Measurements from ENCODE around the gene SLC12A4. TPM values are rescaled to one million over a fixed set of nuclear protein-coding genes. Genes with fewer than 3 reads are reported as not detected.

The SLC12A4 gene
- total and polyA plus RNA-seq, 2 of the 13 experiments (the other 11 are each of a cell fraction or from before 2014, with no cell fraction given), result 65.1 to 84.3 TPM

GRCh38 chr16:67969254-67970039 is 1.0 kb upstream of the SLC12A4 start (continued):
- no peak for TF ChIP-seq SKI (IDR thresholded peaks at IDR 0.05; ENCODE audit: partially characterized antibody)
- TF ChIP-seq ZNF589 (CRISPR knock-in tag; conservative IDR thresholded peaks at IDR 0.05), result no peak
- 0 out of 2 replicates have a peak, but pooled peaks have one; percentile 12 for TF ChIP-seq ZSCAN5A (CRISPR knock-in tag; IDR thresholded peaks at IDR 0.05; ENCODE audit: borderline replicate concordance)
- no peak for TF ChIP-seq ZNF790 (CRISPR knock-in tag; IDR thresholded peaks at IDR 0.05; ENCODE audit: borderline replicate concordance)
- no peak for TF ChIP-seq RELA (CRISPR knock-in tag; IDR thresholded peaks at IDR 0.05)
- no peak for TF ChIP-seq SUZ12 (IDR thresholded peaks at IDR 0.05; ENCODE audit: low read depth, low read length)
- TF ChIP-seq ZNF75D (CRISPR knock-in tag; IDR thresholded peaks at IDR 0.05; ENCODE audit: borderline replicate concordance), result no peak
- no peak; the same call in 1 of the 2 replicates for TF ChIP-seq MED1 (CRISPR knock-in tag; IDR thresholded peaks at IDR 0.05)
- TF ChIP-seq TFAP4 (IDR thresholded peaks at IDR 0.05; ENCODE audit: borderline replicate concordance, low read depth), result no peak
- no peak for TF ChIP-seq PBX2 (CRISPR knock-in tag; IDR thresholded peaks at IDR 0.05)
- TF ChIP-seq ZNF703 (CRISPR knock-in tag; IDR thresholded peaks at IDR 0.05; ENCODE audit: borderline replicate concordance), result no peak; the same call in 1 of the 2 replicates
- peak; percentile 90; the same call in 1 of the 2 replicates for TF ChIP-seq ZSCAN25 (CRISPR knock-in tag; IDR thresholded peaks at IDR 0.05)
- no peak for TF ChIP-seq SRF (IDR thresholded peaks at IDR 0.05; ENCODE audit: low read depth, low read length)
- no peak for TF ChIP-seq ZNF570 (CRISPR knock-in tag; IDR thresholded peaks at IDR 0.05; ENCODE audit: borderline replicate concordance)
- no peak for TF ChIP-seq ZBTB7A (CRISPR knock-in tag; IDR thresholded peaks at IDR 0.05)
- no peak for TF ChIP-seq ZNF660 (CRISPR knock-in tag; IDR thresholded peaks at IDR 0.05; ENCODE audit: borderline replicate concordance, low read depth)
- no peak for TF ChIP-seq ZBTB44 (CRISPR knock-in tag; IDR thresholded peaks at IDR 0.05)
- no peak for TF ChIP-seq ELF1 (CRISPR knock-in tag; IDR thresholded peaks at IDR 0.05)
- no peak for TF ChIP-seq SOX6 (IDR thresholded peaks at IDR 0.05)
- no peak; the same call in 1 of the 2 replicates for TF ChIP-seq SOX6 (CRISPR knock-in tag; IDR thresholded peaks at IDR 0.05)
- TF ChIP-seq ZBED4 (CRISPR knock-in tag; IDR thresholded peaks at IDR 0.05; ENCODE audit: borderline replicate concordance), result peak; percentile 77; the same call in 1 of the 2 replicates
